ENCODE results near the gene NAP1L4.

NAP1L4 gene

GRCh38 chr11:2902784-2903671 is 89.1 kb downstream of the NAP1L4 start:
- no peak for DNase-seq

- peak; percentile 68 for DNase-seq
Observed at GRCh38 chr11:2901854-2902783, 90.0 kb downstream of the NAP1L4 start.

- DNase-seq, result no peak
Observed at GRCh38 chr11:2901196-2901796, 90.8 kb downstream of the NAP1L4 start.

GRCh38 chr11:2899080-2899783 is 92.9 kb downstream of the NAP1L4 start:
- DNase-seq, result no peak

GRCh38 chr11:2898366-2899079 is 93.6 kb downstream of the NAP1L4 start:
- DNase-seq, result no peak

GRCh38 chr11:2897048-2897447 is 95.1 kb downstream of the NAP1L4 start:
- no peak for DNase-seq

GRCh38 chr11:2896047-2896446 is 96.1 kb downstream of the NAP1L4 start:
- DNase-seq, result no peak
